ENCODE measurements around the gene KANK4.

DNA sequence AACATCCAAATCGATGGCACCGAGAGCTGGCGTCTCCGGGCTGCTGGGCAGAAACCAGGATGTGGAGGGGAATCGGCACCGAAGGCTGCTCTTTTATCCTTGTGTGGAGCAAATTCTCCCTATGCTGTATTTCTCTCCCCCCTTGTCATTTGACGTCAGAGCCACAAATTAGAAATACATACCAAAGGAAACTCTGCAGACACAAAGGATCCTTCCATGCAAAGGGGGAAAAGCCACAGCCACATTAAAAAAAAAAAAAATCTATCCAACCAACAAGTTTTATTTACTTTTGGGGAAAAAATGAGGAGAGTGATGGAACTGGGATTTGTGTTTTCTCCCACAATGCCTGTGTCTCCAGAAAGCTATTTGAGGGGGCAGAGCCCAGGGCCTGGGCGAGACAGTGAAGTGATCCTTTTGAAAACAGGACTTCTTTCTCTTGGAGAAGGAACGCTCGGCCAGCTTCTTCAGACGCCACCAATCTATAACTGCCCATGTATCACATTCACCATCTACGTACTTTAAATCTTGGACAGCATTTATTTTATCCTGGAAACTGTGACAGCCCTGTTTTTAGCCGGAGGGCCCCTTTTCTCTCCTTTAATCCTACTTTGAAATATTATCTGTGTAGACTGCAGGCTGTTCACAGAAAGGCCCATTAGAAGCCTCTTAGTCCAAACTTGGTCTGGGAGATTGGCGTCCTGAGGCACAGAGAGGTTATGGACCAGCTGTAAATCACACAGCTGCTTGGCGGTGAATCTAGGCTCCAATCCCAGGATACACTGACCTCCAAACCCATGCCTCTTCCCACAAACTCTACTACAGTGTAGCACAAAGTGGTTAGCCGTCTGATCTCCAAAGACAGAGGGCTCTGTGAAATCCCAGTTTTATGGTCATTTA is 4.5 kb downstream of the KANK4 start:
- TF ChIP-seq, protein P1, sequence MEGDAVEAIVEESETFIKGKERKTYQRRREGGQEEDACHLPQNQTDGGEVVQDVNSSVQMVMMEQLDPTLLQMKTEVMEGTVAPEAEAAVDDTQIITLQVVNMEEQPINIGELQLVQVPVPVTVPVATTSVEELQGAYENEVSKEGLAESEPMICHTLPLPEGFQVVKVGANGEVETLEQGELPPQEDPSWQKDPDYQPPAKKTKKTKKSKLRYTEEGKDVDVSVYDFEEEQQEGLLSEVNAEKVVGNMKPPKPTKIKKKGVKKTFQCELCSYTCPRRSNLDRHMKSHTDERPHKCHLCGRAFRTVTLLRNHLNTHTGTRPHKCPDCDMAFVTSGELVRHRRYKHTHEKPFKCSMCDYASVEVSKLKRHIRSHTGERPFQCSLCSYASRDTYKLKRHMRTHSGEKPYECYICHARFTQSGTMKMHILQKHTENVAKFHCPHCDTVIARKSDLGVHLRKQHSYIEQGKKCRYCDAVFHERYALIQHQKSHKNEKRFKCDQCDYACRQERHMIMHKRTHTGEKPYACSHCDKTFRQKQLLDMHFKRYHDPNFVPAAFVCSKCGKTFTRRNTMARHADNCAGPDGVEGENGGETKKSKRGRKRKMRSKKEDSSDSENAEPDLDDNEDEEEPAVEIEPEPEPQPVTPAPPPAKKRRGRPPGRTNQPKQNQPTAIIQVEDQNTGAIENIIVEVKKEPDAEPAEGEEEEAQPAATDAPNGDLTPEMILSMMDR (IDR thresholded peaks at IDR 0.05; ENCODE audit: insufficient read depth, low read length, poor library complexity, severe bottlenecking) = no peak
- TF ChIP-seq EZH2phosphoT487 (conservative IDR thresholded peaks at IDR 0.05; ENCODE audit: low read length) = no peak

Measured in SU-DHL-6 (cell line).